DOHH2 (cell line): ENCODE data around the gene GLDN.

ENCODE experiments used
- CTCF ChIP-seq: fragments of 200-600 bp; sonication (generic); IDR thresholded peaks from one replicate; pipeline ENCODE4 v1.5.1; 2014; ENCODE audit warnings: antibody characterized with exemption, mild to moderate bottlenecking, low read depth, low read length; ENCODE audit not compliant: poor library complexity, severe bottlenecking
- EZH2phosphoT487 ChIP-seq: fragments of 200-600 bp; sonication (generic); IDR thresholded peaks from 2 replicates; pipeline ENCODE4 v1.6.1; 2017; ENCODE audit warnings: borderline replicate concordance, mild to moderate bottlenecking, antibody characterized with exemption, low read length, moderate library complexity, mixed read lengths

GRCh38 chr15:51318382-51319150 lies 22.9 kb upstream of the GLDN start:
- TF ChIP-seq CTCF (no peak), EZH2phosphoT487 (no peak)
